Esophagus squamous epithelium (tissue), 5 donors: ENCODE measurements around the gene TTYH2. TPM values are rescaled to one million over a fixed set of nuclear protein-coding genes. Genes with fewer than 3 reads are reported as not detected.
A peak's percentile ranks its signal among the peaks of the same experiment; 100 is the strongest.
"Not testable (repeated sequence)": the region's sequence is repeated elsewhere in the genome, so short reads cannot be mapped to it uniquely, and the experiment has no call there.

ENCODE experiments used
- DNase-seq: peaks from one replicate; lab custom pipeline; 2025; lab: John Stamatoyannopoulos, UW
- H3K27ac ChIP-seq, 4 donors: fragments of 200-600 bp; sonication (generic); one replicate each; pipeline ENCODE4 v1.5.1; 2016 to 2019; ENCODE audit warnings: mild to moderate bottlenecking in 1 of 4
- H3K27me3 ChIP-seq, 4 donors: fragments of 200-600 bp; sonication (generic); 1 replicate in 3 of 4; 2 replicates in 1 of 4; pipeline versions ENCODE4 v1.5.1 to v1.6.0; 2017 to 2021; ENCODE audit warnings: antibody characterized with exemption in 1 of 4
- H3K36me3 ChIP-seq, 3 donors: fragments of 200-600 bp; sonication (generic); one replicate each; pipeline ENCODE4 v1.5.1; 2016 to 2019
- H3K4me1 ChIP-seq, 3 donors: fragments of 200-600 bp; sonication (generic); one replicate each; pipeline ENCODE4 v1.5.1; 2017 to 2019
- H3K4me3 ChIP-seq, 4 donors: fragments of 200-600 bp; sonication (generic); 1 replicate in 3 of 4; 2 replicates in 1 of 4; pipeline ENCODE4 v1.5.1; 2016 to 2019; ENCODE audit warnings: mild to moderate bottlenecking in 2 of 4, moderate library complexity in 1 of 4
- H3K9me3 ChIP-seq, 3 donors: fragments of 200-600 bp; sonication (generic); one replicate each; pipeline ENCODE4 v1.5.1; 2016 to 2019
- POLR2A ChIP-seq, 4 donors: fragments of 450-650 bp; IDR thresholded peaks; one replicate each; pipeline ENCODE4 v1.6.1; 2017; ENCODE audit warnings: antibody characterized with exemption in 4 of 4, mild to moderate bottlenecking in 4 of 4, moderate library complexity in 3 of 4
- WGBS, 2 donors: methylation state at CpG; one replicate each; pipeline ENCODE4 v1.1.5; 2018; 5-methylcytosine and 5-hydroxymethylcytosine counted together
- intact Hi-C: fragments of 100-400 bp; cut with DNase I; formaldehyde crosslinking; loops from one replicate; pipeline ENCODE4 v1.15.0; 2022
- total RNA-seq, 4 donors: library from RNA; depleted of rRNA; stranded (reverse); fragments of >200 nt; gene quantifications; one replicate each; pipeline ENCODE4 v1.1.0, GENCODE V29; 2016
- TF ChIP-seq, protein P1 (sequence below), 6 experiments: fragments of 450-650 bp in 4 of 6; fragments of 200-600 bp in 2 of 6; sonication (generic) in 2 of 6; IDR thresholded peaks; one replicate each; pipeline ENCODE4 v1.5.1; 2016 to 2019; ENCODE audit warnings: antibody characterized with exemption in 6 of 6, mild to moderate bottlenecking in 4 of 6, moderate library complexity in 4 of 6
- donor health status: DM: yes; HTN: yes; CAD: no.

TTYH2 gene
- total RNA-seq, 4 donors from 2014 or later: 0.35 to 6.7 (median 1.8) TPM

DNA sequence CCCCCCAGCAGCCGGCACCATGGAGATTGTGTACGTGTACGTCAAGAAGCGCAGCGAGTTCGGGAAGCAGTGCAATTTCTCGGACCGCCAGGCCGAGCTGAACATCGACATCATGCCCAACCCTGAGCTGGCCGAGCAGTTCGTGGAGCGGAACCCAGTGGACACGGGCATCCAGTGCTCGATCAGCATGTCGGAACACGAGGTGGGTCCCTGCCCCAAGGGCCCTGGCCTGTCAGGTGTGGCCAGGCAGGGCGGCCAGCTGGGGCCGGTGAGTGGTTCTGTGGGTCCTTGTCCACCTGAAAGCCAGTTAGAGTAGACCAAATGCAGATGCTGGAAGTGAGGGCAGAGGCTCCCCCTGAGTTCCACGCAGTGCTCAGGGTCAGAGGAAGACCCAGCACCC, 68.4 kb downstream of the TTYH2 start:
- intact Hi-C loops: no loop called here
- H3K9me3 ChIP-seq: no peaks in the 10 kb centered on the region
- H3K27ac ChIP-seq: no peak overlapping the region
- no peak overlapping the region for H3K4me3 ChIP-seq
- H3K36me3 ChIP-seq: no peaks in the 10 kb centered on the region
- DNase-seq: no peak
- TF ChIP-seq, protein P1, sequence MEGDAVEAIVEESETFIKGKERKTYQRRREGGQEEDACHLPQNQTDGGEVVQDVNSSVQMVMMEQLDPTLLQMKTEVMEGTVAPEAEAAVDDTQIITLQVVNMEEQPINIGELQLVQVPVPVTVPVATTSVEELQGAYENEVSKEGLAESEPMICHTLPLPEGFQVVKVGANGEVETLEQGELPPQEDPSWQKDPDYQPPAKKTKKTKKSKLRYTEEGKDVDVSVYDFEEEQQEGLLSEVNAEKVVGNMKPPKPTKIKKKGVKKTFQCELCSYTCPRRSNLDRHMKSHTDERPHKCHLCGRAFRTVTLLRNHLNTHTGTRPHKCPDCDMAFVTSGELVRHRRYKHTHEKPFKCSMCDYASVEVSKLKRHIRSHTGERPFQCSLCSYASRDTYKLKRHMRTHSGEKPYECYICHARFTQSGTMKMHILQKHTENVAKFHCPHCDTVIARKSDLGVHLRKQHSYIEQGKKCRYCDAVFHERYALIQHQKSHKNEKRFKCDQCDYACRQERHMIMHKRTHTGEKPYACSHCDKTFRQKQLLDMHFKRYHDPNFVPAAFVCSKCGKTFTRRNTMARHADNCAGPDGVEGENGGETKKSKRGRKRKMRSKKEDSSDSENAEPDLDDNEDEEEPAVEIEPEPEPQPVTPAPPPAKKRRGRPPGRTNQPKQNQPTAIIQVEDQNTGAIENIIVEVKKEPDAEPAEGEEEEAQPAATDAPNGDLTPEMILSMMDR (IDR thresholded peaks at IDR 0.05): no peak
- TF ChIP-seq POLR2A (IDR thresholded peaks at IDR 0.05): no peak
- peaks cover 0 to 8% (median 0%) of the 10 kb centered on the region in 3 donors for H3K4me1 ChIP-seq
- peaks cover 0 to 37% (median 0%) of the 10 kb centered on the region in 4 donors for H3K27me3 ChIP-seq
- 93 to 96% methylated on average over 7 to 14 of the region's 20 CpGs for WGBS, 2 donors

DNA sequence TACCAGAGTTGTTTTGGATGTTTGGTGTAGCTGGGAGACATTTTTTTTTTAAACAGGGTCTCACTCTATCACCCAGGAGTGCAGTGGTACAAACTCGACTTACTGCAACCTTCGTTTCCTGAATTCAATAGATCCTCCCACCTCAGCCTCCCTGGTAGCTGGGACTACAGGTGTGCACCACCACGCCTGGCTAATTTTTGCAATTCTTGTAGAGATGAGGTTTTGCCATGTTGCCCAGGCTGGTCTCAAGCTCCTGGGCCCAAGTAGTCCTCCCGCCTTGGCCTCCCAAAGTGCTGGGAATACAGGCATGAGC, 68.9 kb downstream of the TTYH2 start:
- H3K36me3 ChIP-seq, intact Hi-C loops, H3K4me3 ChIP-seq, H3K27ac ChIP-seq, H3K4me1 ChIP-seq, DNase-seq, H3K9me3 ChIP-seq: not testable (repeated sequence)
- peaks cover 0 to 35% (median 0%) of the 10 kb centered on the region in 4 donors for H3K27me3 ChIP-seq
- 73 to 82% methylated on average over 2 of the region's 4 CpGs for WGBS, 2 donors

DNA sequence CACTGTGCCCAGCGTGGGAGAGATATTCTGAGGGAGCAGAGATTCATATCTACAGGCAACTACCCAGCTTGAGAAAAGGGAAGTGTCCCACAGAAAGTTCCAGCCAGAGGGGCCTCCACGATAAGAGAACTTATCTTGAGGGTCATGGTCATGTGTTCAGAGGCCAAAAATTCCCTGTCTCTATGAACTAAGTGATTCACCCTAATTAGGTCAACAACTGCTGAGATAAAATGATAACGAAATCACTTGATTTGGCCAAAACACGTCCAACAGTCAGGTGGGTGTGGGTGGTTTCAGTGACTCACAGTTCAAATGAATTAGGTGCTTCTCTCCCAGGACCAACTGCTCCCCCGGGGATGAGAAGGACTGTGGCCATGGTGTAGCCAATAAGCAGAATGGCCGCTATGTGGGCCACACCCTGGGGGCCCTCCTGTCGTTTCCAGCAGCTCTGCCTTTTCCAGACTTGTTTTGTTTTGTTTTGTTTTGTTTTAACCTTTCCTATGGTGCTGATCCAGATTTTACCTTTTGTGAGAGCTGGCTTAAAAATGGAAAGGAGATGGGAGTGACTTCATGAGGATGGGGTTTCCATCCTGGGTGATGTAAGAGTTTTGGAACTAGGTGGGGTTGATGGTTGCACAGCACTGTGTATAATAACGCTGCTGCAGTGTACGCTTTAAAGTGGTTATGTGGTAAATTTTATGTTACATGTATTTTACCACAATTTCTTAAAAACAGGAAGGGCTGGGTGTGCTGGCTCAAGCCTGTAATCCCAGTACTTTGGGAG, 69.4 kb downstream of the TTYH2 start:
- peaks cover 0 to 5% (median 0%) of the 10 kb centered on the region in 3 donors for H3K4me1 ChIP-seq
- peaks cover 0 to 30% (median 0%) of the 10 kb centered on the region in 4 donors for H3K27me3 ChIP-seq
- intact Hi-C loops: no loop called here
- no peaks in the 10 kb centered on the region for H3K9me3 ChIP-seq
- TF ChIP-seq, protein P1 (IDR thresholded peaks at IDR 0.05): no peak
- TF ChIP-seq POLR2A (IDR thresholded peaks at IDR 0.05): no peak
- H3K4me3 ChIP-seq: no peak overlapping the region
- H3K36me3 ChIP-seq: no peaks in the 10 kb centered on the region
- H3K27ac ChIP-seq: peak overlapping the region in 1 of 4 donors; percentile 29
- WGBS, 2 donors: 18 to 33% methylated on average over 8 to 9 of the region's 9 CpGs
- no peak for DNase-seq

DNA sequence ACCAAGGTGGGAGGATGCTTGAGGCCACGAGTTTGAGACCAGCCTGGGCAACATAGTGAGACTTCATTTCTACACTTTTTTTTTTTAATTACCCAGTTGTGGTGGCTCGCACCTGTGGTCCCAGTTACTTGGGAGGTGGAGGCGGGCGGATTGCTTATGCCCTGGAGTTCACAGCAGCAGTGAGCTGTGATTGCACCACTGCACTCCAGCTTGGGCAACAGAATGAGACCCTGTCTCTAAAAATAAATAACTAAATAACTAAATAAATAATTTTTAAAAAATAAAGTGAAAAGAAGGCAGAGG, 70.0 kb downstream of the TTYH2 start:
- Histone ChIP-seq H3K9me3 (no peaks in the 10 kb centered on the region), H3K4me3 (no peak overlapping the region), H3K27me3 (peaks cover 0 to 28% (median 0%) of the 10 kb centered on the region in 4 donors), H3K36me3 (no peaks in the 10 kb centered on the region), H3K27ac (no peak overlapping the region), H3K4me1 (peaks cover 0 to 5% (median 0%) of the 10 kb centered on the region in 3 donors)
- TF ChIP-seq, protein P1 (IDR thresholded peaks at IDR 0.05): no peak
- no peak for TF ChIP-seq POLR2A (IDR thresholded peaks at IDR 0.05)
- 62 to 84% methylated on average over 4 of the region's 4 CpGs for WGBS, 2 donors
- no peak for DNase-seq
- intact Hi-C loops: no loop called here

DNA sequence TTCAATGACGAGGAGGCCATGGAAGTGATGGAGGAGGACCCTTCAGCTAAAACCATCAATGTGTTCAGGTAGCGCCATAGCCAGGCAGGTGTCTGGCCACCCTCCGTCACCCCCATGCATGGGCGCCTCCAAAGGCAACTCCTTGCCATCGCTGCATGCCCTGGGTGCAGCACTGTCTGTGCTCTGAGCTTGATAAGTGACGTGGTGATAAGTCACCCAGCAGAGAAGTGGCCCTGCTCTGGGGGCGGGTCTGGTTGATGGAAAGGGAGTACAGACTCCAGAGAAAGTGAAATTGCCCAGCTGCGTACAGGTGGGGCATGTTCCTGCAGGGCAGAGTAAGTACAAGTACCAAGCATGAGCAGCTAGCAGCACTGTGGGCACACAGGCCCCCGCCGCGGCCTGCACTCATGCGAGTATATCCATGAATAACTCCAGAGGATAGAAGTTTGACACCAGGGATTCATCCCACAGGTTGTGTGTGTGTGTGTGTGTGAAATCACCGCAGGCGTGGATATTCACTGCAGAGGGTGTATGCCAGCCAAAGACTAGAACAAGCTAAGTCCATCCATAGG, 73.7 kb downstream of the TTYH2 start:
- TF ChIP-seq POLR2A (IDR thresholded peaks at IDR 0.05): no peak
- TF ChIP-seq, protein P1 (IDR thresholded peaks at IDR 0.05): no peak
- peaks cover 0 to 23% (median 4%) of the 10 kb centered on the region in 3 donors for H3K4me1 ChIP-seq
- 82 to 96% methylated on average over 5 to 12 of the region's 14 CpGs for WGBS, 2 donors
- H3K36me3 ChIP-seq: no peaks in the 10 kb centered on the region
- intact Hi-C loops: no loop called here
- no peak for DNase-seq
- H3K27me3 ChIP-seq: peaks cover 0 to 18% (median 0%) of the 10 kb centered on the region in 4 donors
- no peaks in the 10 kb centered on the region for H3K9me3 ChIP-seq
- H3K4me3 ChIP-seq: no peak overlapping the region
- H3K27ac ChIP-seq: no peak overlapping the region
